K562 (cell line): ENCODE data around the gene NAIF1. TPM values are rescaled to one million over a fixed set of nuclear protein-coding genes. Genes with fewer than 3 reads are reported as not detected.

Experiments used
- CBFA2T3 ChIP-seq: fragments of 450-650 bp; IDR thresholded peaks from 2 replicates; pipeline ENCODE4 v1.6.1; 2017
- CC2D1A ChIP-seq: fragments of 450-650 bp; IDR thresholded peaks from 2 replicates; pipeline ENCODE4 v1.6.1; 2017; ENCODE audit warnings: mild to moderate bottlenecking
- DMBX1 ChIP-seq: fragments of 250-450 bp; sonication (Bioruptor Pico); IDR thresholded peaks from 2 replicates; pipeline ENCODE4 v1.8.0; 2022; ENCODE audit warnings: inconsistent platforms, mild to moderate bottlenecking, moderate library complexity, borderline replicate concordance
- KAT7 ChIP-seq: sonication (generic); formaldehyde crosslinking; IDR thresholded peaks from 2 replicates; pipeline ENCODE4 v1.8.0; 2022; ENCODE audit warnings: missing genetic modification reagents, mild to moderate bottlenecking, borderline replicate concordance
- MED1 ChIP-seq: sonication (generic); formaldehyde crosslinking; IDR thresholded peaks from 2 replicates; pipeline ENCODE4 v1.8.1; 2023; ENCODE audit warnings: missing genetic modification reagents, borderline replicate concordance
- POLR2H ChIP-seq: IDR thresholded peaks from 2 replicates; pipeline ENCODE4 v1.6.1; 2016; ENCODE audit warnings: missing genetic modification characterization, low read depth, mild to moderate bottlenecking, control low read depth, missing compliant biosample characterization, moderate library complexity
- SREBF2 ChIP-seq: sonication (generic); formaldehyde crosslinking; IDR thresholded peaks from 2 replicates; pipeline ENCODE4 v1.4.0; 2020; ENCODE audit warnings: mild to moderate bottlenecking, missing genetic modification reagents
- ZNF197 ChIP-seq: fragments of 200-800 bp; sonication (Bioruptor generic); IDR thresholded peaks from 2 replicates; pipeline ENCODE4 v1.6.1; 2016; ENCODE audit warnings: low read depth, missing genetic modification characterization, missing compliant biosample characterization
- ZSCAN32 ChIP-seq: fragments of 450-650 bp; formaldehyde crosslinking; IDR thresholded peaks from 2 replicates; pipeline ENCODE4 v1.4.0; 2020; ENCODE audit warnings: mild to moderate bottlenecking, moderate library complexity
- polyA plus RNA-seq, 8 experiments: library from polyadenylated mRNA; depleted of rRNA in 4 of 8; stranded (reverse) in 5 of 8; unstranded in 3 of 8; fragments of >200 nt; fragmentation: Nextera tagmentation in 2 of 8; fragmentation: Illumina TruSeq in 1 of 8; extraction: Ambion mirVana in 2 of 8; extraction: Trizol in 1 of 8; gene quantifications; 2 replicates each; pipeline versions ENCODE4 v1.2.1 to v1.2.3, GENCODE V29; 2011 to 2014; ENCODE audit warnings: inconsistent platforms in 1 of 8, missing spikeins in 1 of 8
- total RNA-seq, 7 experiments: library from RNA; depleted of rRNA in 6 of 7; stranded (reverse); fragments of >200 nt in 6 of 7; fragmentation: Illumina TruSeq in 2 of 7; extraction: Trizol in 2 of 7; gene quantifications; 2 replicates each; pipeline versions ENCODE4 v1.2.1 to v1.2.3, GENCODE V29; 2011 to 2021; ENCODE audit warnings: low replicate concordance in 1 of 7
- TF ChIP-seq, protein P1 (sequence below), 2 experiments: fragments of 450-650 bp; formaldehyde crosslinking in 1 of 2; IDR thresholded peaks; 2 replicates each; pipeline versions ENCODE4 v1.4.0 to v1.6.1; 2014 to 2020; ENCODE audit warnings: mild to moderate bottlenecking in 2 of 2, borderline replicate concordance in 1 of 2, low read depth in 1 of 2
- TF ChIP-seq, protein P2 (sequence below): fragments of 250-450 bp; sonication (Bioruptor Pico); IDR thresholded peaks from 2 replicates; pipeline ENCODE4 v1.5.0; 2021; ENCODE audit warnings: mild to moderate bottlenecking, moderate library complexity
- TF ChIP-seq, protein P3 (sequence below): sonication (generic); formaldehyde crosslinking; IDR thresholded peaks from 2 replicates; pipeline ENCODE4 v1.8.1; 2023; ENCODE audit warnings: mild to moderate bottlenecking, missing genetic modification reagents

NAIF1 gene
- total and polyA plus RNA-seq, 9 of the 15 experiments (the other 6 are each of a cell fraction or from before 2014, with no cell fraction given): 4.8 to 26.6 (median 17.2) TPM

DNA sequence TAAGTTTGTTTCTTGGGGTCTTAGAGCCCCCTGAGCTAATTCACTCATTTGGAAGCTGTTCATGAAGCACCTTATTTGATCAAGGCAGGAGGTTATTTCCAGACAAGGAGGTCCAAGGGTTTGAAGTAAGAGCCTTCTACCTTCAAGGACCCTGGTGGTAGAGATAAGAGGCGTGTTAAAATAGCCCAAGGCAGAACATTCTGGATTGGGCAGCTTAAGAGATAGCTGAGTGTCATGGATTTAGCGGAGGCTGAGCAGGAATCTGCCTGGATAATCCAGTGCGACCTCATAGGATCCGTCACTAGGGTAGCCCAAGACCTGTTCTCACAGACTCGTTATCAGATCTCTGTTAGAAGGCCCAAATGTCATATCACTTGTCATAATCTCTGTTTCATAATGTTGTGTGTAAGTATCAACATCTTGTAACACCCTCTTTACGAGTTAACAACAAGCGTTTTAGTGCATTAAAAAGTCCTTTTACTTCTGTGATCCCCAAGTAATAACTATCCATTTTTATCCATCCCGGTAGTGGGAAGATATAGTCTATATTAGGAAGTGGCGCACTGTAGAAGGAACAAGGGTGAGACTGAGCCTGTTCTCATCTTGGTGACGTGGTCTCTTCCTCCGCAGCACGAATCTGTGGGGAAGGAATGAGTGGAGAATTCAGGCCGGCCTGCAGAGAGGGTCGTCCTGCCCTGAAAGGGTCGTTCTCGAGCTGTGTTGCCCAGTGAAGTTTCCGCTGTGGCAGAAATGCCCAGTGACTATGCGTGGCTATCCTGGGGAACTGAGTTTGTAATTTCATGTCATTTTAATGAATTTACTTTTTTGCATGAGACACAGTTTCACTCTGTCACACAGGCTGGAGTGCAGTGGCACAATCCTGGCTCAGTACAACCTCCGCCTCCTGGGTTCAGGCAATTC lies 29.8 kb upstream of the NAIF1 start (continued):
- TF ChIP-seq, protein P1, sequence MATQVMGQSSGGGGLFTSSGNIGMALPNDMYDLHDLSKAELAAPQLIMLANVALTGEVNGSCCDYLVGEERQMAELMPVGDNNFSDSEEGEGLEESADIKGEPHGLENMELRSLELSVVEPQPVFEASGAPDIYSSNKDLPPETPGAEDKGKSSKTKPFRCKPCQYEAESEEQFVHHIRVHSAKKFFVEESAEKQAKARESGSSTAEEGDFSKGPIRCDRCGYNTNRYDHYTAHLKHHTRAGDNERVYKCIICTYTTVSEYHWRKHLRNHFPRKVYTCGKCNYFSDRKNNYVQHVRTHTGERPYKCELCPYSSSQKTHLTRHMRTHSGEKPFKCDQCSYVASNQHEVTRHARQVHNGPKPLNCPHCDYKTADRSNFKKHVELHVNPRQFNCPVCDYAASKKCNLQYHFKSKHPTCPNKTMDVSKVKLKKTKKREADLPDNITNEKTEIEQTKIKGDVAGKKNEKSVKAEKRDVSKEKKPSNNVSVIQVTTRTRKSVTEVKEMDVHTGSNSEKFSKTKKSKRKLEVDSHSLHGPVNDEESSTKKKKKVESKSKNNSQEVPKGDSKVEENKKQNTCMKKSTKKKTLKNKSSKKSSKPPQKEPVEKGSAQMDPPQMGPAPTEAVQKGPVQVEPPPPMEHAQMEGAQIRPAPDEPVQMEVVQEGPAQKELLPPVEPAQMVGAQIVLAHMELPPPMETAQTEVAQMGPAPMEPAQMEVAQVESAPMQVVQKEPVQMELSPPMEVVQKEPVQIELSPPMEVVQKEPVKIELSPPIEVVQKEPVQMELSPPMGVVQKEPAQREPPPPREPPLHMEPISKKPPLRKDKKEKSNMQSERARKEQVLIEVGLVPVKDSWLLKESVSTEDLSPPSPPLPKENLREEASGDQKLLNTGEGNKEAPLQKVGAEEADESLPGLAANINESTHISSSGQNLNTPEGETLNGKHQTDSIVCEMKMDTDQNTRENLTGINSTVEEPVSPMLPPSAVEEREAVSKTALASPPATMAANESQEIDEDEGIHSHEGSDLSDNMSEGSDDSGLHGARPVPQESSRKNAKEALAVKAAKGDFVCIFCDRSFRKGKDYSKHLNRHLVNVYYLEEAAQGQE (IDR thresholded peaks at IDR 0.05; ENCODE audit: borderline replicate concordance): peak; percentile 81
- TF ChIP-seq, protein P1 (CRISPR knock-in tag; IDR thresholded peaks at IDR 0.05; ENCODE audit: low read depth): no peak
- TF ChIP-seq CBFA2T3: no peak
- no peak for TF ChIP-seq POLR2H (tag)
- TF ChIP-seq ZNF197 (CRISPR knock-in tag): 0 out of 2 replicates have a peak, but pooled peaks have one; percentile 7
- no peak for TF ChIP-seq DMBX1 (CRISPR knock-in tag)
- TF ChIP-seq, protein P2, sequence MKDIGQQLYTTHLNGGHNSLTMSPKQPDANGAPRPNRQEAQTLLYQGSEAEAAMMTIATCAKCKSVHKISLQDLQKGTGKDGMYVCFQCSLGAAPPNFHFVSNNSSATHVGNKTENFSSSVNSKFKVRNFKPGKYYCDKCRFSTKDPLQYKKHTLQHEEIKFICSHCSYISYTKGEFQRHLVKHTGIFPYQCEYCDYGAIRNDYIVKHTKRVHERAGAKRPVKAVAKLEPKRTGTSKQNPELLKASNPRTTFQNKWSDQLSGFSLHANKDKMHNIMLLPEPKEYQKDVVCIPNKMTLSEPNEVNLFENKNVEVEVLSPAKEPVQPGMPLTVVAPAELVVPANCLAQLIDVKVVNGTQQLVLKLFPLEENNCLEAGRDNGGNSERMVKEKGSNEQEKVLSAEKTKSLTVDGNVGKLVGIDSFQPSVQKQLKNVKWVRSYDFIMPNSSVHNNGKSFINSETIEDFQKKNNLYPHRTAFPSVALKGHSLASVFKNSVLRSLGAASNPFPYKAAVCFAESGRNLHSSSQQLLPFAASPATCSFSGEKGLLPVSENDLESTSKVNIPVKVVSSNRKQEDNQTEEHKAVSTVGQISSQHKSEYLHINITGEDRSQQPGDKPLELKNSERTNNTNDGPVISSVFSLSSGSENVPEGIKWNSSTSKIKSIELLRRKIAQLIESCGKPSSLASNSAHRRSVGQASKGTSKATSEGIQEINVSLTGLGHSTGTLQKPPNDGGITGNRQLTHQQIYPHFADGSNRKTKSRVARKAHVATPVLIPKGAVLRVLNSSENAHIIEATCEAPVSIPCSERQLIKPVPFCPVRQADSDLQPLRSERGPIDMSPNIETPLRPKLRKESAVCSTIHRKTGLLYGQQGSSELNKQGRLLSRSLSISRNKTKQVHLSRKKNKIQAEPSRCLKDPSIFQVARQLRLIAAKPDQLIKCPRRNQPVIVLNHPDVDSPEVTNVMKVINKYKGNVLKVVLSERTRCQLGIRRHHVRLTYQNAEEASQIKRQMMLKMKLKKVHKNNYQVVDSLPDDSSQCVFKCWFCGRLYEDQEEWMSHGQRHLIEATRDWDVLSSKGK: no peak
- 0 out of 2 replicates have a peak, but pooled peaks have one; percentile 75 for TF ChIP-seq KAT7 (CRISPR knock-in tag)
- no peak for TF ChIP-seq ZSCAN32 (CRISPR knock-in tag)
- no peak for TF ChIP-seq SREBF2 (CRISPR knock-in tag)
- TF ChIP-seq, protein P3, sequence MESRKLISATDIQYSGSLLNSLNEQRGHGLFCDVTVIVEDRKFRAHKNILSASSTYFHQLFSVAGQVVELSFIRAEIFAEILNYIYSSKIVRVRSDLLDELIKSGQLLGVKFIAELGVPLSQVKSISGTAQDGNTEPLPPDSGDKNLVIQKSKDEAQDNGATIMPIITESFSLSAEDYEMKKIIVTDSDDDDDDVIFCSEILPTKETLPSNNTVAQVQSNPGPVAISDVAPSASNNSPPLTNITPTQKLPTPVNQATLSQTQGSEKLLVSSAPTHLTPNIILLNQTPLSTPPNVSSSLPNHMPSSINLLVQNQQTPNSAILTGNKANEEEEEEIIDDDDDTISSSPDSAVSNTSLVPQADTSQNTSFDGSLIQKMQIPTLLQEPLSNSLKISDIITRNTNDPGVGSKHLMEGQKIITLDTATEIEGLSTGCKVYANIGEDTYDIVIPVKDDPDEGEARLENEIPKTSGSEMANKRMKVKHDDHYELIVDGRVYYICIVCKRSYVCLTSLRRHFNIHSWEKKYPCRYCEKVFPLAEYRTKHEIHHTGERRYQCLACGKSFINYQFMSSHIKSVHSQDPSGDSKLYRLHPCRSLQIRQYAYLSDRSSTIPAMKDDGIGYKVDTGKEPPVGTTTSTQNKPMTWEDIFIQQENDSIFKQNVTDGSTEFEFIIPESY (CRISPR knock-in tag): peak; percentile 8; the same call in 1 of the 2 replicates
- TF ChIP-seq CC2D1A: peak; percentile 53; the same call in 1 of the 2 replicates
- TF ChIP-seq MED1: no peak
